ENCODE data around the gene ACSL6. TPM values are rescaled to one million over a fixed set of nuclear protein-coding genes. Genes with fewer than 3 reads are reported as not detected.

The ACSL6 gene, protein sequence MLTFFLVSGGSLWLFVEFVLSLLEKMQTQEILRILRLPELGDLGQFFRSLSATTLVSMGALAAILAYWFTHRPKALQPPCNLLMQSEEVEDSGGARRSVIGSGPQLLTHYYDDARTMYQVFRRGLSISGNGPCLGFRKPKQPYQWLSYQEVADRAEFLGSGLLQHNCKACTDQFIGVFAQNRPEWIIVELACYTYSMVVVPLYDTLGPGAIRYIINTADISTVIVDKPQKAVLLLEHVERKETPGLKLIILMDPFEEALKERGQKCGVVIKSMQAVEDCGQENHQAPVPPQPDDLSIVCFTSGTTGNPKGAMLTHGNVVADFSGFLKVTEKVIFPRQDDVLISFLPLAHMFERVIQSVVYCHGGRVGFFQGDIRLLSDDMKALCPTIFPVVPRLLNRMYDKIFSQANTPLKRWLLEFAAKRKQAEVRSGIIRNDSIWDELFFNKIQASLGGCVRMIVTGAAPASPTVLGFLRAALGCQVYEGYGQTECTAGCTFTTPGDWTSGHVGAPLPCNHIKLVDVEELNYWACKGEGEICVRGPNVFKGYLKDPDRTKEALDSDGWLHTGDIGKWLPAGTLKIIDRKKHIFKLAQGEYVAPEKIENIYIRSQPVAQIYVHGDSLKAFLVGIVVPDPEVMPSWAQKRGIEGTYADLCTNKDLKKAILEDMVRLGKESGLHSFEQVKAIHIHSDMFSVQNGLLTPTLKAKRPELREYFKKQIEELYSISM
- total RNA-seq (2014; rRNA removed; shearing (Covaris generic)) = 0.28 and 0.85 TPM in 2 replicates

DNA sequence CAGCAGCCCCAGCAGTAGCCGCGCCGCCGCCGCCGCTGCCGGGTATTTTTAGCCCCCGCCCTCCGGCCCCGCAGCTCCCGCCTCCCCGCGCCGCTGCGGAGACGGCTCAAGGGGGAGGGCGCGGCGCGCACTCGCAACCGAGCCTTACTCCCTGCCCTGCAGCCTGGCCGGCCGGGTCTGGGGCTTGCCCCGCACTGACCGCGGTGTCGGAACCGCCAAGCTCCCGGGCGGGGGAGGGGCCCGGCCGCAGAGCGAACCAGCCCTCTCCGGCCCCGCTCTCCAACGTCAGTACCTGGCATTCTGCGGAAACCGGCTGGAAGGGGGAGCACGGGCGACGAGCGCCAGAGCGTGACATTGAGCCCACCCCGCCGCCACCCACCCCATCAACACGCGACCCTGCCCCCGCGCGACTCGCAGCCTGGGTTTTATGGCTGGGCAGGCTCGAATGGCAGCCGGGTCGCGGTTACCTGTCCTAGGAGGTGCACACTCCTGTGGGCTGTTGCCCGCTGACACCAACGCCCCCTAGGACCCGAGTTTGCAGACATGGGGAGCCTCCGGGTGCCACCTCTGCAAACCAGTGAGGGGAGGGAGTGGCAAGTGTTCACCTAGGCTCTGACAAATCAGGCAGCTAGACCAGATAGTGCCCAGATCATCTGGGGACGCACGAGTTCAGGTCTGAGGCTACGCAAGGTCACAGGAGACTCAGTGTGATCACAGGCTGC, at the start of gene ACSL6:
Gene ACSL6 (minus strand): TSS at position 37 of the 722 bp plus-strand sequence. CDS start 105 bp downstream, outside the sequence.
- peaks cover 30% of the 10 kb centered on the region for H3K27me3 ChIP-seq (ENCODE audit: control insufficient read depth, insufficient read depth, low read length)
- no peaks in the 10 kb centered on the region for H3K36me3 ChIP-seq (replicated peaks; ENCODE audit: control insufficient read depth, insufficient read depth, low read length)
- peak; percentile 88 for DNase-seq
- H3K4me3 ChIP-seq (ENCODE audit: insufficient read depth, low read depth, low read length) = peak within 1 kb of the TSS; percentile 55

DNA sequence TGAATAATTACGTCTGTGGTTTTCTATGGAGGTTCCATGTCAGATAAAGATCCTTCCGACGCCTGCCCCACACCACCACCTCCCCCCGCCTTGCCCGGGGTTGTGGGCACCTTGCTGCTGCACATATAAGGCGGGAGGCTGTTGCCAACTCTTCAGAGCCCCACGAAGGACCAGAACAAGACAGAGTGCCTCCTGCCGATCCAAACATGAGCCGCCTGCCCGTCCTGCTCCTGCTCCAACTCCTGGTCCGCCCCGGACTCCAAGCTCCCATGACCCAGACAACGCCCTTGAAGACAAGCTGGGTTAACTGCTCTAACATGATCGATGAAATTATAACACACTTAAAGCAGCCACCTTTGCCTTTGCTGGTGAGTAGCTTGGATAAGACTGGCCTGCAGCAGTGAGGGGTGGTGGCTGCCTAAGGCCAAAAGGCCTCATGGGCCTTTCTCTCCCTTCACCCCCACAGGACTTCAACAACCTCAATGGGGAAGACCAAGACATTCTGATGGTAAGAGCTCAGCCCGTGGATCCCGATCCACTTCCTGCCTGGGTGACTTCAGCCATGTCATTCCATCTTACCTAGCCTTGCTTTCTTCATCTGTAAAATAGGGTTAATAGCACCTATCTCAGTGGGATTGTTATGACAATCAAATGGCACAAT, 49.2 kb upstream of the ACSL6 start, which contains the start of gene IL3:
Gene IL3 (plus strand): TSS at position 155 of the 661 bp plus-strand sequence. CDS start 52 bp downstream, at position 207.
- Histone ChIP-seq H3K4me3 (ENCODE audit: insufficient read depth, low read depth, low read length) (no peak within 1 kb of the TSS), H3K36me3 (replicated peaks; ENCODE audit: control insufficient read depth, insufficient read depth, low read length) (no peaks in the 10 kb centered on the region), H3K27me3 (ENCODE audit: control insufficient read depth, insufficient read depth, low read length) (no peaks in the 10 kb centered on the region)
- DNase-seq = no peak

DNA sequence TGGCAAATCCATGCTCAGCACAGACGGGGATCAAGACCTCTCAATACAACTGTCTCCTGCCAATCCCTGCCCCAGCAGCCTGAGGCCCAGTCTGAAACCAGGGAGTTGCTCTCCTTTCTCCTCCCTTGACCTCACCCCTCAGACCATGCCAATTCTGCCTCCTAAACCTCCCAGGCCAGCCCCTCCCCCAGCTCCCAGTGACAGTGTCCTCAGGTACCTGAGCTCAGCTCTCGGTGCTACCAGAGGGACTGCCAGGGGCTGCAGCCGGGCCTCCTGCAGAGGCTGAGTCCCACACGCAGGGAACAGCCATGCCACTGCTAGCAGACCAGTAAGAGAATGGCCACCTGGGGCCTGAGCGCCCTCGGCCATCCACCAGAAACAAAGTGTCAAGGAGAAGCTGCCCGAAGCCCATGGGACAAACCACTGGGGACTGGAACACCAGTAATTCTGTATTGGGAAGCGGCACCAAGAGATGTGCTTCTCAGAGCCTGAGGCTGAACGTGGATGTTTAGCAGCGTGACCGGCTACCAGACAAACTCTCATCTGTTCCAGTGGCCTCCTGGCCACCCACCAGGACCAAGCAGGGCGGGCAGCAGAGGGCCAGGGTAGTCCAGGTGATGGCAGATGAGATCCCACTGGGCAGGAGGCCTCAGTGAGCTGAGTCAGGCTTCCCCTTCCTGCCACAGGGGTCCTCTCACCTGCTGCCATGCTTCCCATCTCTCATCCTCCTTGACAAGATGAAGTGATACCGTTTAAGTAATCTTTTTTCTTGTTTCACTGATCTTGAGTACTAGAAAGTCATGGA, 48.4 kb upstream of the ACSL6 start:
- DNase-seq = peak; percentile 33
- Histone ChIP-seq H3K4me3 (ENCODE audit: insufficient read depth, low read depth, low read length) (no peak overlapping the region), H3K36me3 (replicated peaks; ENCODE audit: control insufficient read depth, insufficient read depth, low read length) (no peaks in the 10 kb centered on the region), H3K27me3 (ENCODE audit: control insufficient read depth, insufficient read depth, low read length) (no peaks in the 10 kb centered on the region)

DNA sequence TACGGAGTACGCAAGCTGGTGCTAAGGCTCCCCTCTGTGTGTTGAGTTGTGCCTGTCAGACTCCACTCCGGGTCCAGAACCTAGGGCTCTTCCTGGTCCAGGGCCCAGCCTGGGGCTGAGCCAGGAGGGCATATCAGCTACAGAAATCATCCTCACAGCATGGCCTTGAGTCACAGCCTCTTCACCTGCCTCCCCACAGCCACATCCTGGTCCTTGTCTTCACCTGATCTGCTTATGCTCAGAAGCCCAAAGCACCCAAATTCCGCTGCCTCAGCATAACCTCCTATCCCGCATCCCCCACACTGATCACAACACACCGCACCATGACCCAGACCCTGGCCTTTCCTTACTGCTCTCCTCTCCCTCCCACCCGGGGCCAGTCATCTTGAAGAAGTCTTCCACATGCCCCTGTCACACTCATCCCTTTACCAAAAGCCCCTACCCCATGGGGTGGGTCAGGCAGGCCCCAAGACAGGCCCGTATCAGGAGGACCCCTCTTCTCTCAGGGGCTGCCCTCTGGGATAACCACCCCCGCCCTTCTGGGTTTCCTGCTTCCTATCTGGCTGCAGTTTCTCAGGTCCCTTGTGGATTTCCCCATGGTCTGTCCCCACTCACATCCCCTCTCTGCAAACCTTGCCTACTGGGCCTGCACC, 47.7 kb upstream of the ACSL6 start:
- no peaks in the 10 kb centered on the region for H3K36me3 ChIP-seq (replicated peaks; ENCODE audit: control insufficient read depth, insufficient read depth, low read length)
- peak; percentile 32 for DNase-seq
- no peak overlapping the region for H3K4me3 ChIP-seq (ENCODE audit: insufficient read depth, low read depth, low read length)
- no peaks in the 10 kb centered on the region for H3K27me3 ChIP-seq (ENCODE audit: control insufficient read depth, insufficient read depth, low read length)

DNA sequence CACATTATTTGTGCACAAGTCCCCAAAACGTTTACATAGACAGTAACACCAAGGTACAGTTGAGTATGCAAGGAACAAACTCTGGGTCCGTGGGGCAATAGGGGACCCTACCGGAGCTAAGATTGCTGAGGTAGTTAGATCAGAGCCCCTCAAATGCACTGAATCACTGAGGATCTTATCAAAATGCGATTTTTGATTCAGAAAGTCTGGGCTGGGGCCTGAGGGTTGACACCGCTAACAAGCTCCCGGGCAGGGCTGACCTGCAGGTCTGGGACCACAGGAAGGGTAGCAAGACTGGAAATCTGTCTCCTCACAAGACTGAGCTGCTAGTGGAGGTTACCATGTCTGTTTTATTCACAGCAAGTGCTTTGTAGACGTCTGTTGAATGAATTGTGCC, 47.2 kb upstream of the ACSL6 start:
- Histone ChIP-seq H3K4me3 (ENCODE audit: insufficient read depth, low read depth, low read length) (no peak overlapping the region), H3K27me3 (ENCODE audit: control insufficient read depth, insufficient read depth, low read length) (no peaks in the 10 kb centered on the region), H3K36me3 (replicated peaks; ENCODE audit: control insufficient read depth, insufficient read depth, low read length) (no peaks in the 10 kb centered on the region)
- peak; percentile 14 for DNase-seq

DNA sequence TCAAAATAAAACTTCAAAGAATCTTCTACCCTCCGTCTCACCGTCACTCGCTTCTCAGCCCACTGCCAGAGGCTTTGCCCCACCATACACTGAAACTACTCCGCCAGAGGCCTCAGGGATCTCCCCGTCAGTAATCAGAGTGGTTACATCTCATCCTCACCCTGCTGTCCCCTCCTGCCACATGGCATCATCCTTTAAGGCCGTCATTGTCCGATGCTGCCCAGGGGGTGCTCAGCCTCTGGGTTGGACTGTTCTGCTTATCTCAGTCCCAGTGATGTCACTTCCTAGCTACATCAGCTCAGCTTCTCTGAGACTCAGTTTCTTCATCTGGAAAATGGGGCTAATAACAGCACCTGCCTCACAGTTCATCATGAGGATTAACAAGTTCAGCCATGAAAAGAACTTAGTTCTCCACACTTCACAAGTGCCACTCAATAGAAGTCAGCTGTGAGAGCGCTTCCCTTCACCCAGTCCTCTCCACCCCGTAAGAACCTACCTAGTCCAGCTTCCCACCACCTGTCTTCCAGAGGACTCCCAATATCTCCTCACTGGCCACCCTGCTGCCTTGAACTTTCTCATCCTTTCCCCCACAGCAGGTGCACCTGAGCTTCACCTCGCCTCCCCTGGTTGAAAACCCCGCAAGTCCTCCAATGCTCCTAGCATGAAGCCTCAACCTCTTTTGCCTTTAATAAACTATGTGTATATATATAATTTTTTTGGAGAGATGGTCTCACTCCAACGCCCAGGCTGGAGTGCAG, 46.2 kb upstream of the ACSL6 start:
- Histone ChIP-seq H3K36me3 (replicated peaks; ENCODE audit: control insufficient read depth, insufficient read depth, low read length) (no peaks in the 10 kb centered on the region), H3K27me3 (ENCODE audit: control insufficient read depth, insufficient read depth, low read length) (no peaks in the 10 kb centered on the region), H3K4me3 (ENCODE audit: insufficient read depth, low read depth, low read length) (no peak overlapping the region)
- DNase-seq = peak; percentile 19

DNA sequence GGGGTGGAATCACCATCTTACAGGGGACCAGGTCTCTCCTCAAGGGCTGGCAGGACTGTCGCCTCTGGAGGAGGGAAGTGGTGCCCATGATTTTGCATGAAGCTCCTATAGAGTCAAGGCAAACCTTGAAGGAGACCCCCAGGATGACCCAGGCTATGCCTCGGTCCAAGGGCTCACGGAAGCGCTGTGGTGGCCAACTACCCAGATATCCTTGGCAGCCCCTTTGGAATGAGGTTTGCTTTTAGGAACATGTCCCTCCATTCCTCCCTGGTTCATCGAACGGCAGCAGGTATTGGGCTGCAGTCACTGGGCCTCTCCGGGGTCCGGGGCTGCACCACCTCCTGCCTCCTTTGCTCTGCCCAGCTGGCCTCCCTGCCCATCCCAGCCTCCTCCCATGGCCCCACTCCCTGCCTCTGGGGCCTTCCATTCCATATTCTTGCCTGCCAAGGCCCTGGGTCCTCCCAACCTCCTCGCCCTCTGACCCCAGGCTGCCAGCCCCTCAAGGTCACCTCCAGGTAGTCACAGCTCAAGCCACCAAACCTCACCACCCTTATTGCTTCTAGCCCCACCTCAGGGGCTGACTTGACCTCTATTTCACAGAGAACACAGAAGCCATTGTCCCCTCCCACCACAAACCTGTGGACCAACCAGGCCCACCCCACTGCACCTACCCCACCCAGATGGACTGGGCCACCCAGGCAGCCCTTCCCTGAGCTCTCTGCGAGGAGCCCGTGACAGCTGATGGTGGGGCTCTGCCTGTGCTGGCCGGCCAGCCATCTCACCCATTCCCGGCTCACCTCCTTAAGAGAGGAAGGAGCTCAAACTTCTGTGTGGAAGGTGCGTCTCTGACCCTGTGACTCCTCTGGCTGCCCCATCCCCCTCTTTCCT, 45.4 kb upstream of the ACSL6 start:
- H3K27me3 ChIP-seq (ENCODE audit: control insufficient read depth, insufficient read depth, low read length) = no peaks in the 10 kb centered on the region
- no peak overlapping the region for H3K4me3 ChIP-seq (ENCODE audit: insufficient read depth, low read depth, low read length)
- peak; percentile 38 for DNase-seq
- H3K36me3 ChIP-seq (replicated peaks; ENCODE audit: control insufficient read depth, insufficient read depth, low read length) = no peaks in the 10 kb centered on the region

DNA sequence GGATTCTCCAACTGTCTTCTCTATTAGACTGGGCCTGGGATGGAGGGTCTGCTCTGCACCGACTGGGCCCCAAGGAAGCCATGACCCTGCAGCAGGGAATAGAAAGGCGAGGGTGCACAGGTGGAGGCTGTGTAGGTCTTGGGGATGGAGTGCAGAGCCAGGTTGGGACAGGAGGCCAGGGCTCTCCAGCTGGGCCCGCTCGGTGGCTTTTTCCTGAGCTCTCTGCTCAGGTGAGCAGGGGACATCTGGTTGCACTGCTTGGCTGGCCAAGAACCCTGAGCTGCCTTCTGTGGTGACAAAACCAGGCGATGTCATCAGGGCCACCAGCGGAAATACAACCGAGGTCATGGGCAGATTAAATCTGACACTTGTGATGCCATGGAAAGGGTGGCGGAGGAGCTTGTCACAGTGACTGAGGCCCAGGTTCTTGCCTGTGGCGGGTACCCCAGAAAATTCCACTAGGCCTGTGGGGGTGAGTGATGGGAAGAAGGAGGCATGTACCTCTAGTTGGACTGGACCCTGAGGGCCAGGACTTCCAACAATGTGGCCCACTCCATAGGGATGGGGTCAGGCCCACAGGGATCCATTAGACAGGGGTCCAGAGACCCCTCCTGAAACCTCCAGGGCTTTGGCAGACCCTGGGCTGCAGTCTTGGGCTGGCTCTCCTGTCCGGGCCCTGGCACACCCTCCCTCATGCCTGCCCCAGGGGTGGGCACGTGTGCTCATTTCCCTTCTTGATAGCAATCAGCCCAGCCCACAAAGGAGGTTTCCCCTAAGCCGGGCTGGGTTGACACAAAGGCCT, 44.6 kb upstream of the ACSL6 start:
- no peaks in the 10 kb centered on the region for H3K27me3 ChIP-seq (ENCODE audit: control insufficient read depth, insufficient read depth, low read length)
- peak; percentile 16 for DNase-seq
- no peak overlapping the region for H3K4me3 ChIP-seq (ENCODE audit: insufficient read depth, low read depth, low read length)
- no peaks in the 10 kb centered on the region for H3K36me3 ChIP-seq (replicated peaks; ENCODE audit: control insufficient read depth, insufficient read depth, low read length)

DNA sequence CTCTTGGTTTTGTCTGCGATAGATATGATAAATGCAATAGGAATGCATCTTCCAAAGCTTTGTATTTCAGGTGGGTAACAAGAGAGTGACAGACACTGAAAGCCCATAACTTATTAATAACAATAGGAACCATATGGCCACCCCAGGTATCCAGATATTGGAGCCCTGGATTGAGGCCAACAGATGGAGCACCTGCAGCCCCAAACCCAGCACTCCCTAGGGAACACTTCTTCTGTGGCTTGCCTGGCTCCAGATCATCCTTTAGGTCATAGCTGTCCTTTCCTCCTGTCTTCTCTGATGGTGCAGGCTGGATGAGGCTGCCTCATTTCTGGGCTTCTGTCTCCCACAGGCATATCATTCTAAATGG, 44.0 kb upstream of the ACSL6 start:
- Histone ChIP-seq H3K36me3 (replicated peaks; ENCODE audit: control insufficient read depth, insufficient read depth, low read length) (no peaks in the 10 kb centered on the region), H3K27me3 (ENCODE audit: control insufficient read depth, insufficient read depth, low read length) (no peaks in the 10 kb centered on the region), H3K4me3 (ENCODE audit: insufficient read depth, low read depth, low read length) (no peak overlapping the region)
- no peak for DNase-seq

DNA sequence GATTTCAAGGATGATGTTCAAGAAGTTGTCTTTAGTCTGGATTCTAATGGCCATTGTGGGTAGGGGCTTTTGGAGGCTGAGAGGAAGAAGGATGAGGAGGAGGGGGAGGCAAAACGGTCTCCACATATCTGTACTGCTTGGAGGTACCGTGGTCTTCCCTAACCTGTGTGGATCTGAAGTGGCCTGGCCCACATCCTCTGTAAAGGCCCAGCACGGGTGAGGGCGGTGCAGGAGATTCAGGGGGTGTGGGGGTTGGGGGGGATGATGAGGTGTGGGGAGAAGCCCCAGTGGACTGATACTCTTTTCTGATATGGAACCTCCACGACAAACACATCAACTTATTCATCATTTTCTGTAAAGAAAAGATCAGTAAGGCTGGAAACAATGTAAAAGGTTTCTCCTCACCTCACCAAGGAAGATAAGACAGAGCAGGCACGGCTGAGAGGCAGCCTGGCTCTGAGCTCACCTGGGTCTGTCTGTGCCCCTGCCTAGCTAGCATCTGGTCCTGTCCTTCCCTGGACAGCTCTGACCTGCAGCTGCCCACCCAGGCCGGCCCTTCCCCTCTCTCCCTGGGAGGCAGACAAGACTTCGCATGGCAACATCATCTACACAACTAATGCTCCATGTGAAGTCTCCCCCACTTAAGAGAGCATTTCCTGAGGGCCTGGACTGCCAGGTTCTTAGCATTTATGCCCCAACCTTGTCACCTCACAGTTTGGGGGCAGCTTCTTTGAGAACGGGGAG, 43.4 kb upstream of the ACSL6 start:
- Histone ChIP-seq H3K27me3 (ENCODE audit: control insufficient read depth, insufficient read depth, low read length) (no peaks in the 10 kb centered on the region), H3K4me3 (ENCODE audit: insufficient read depth, low read depth, low read length) (no peak overlapping the region), H3K36me3 (replicated peaks; ENCODE audit: control insufficient read depth, insufficient read depth, low read length) (no peaks in the 10 kb centered on the region)
- peak; percentile 19 for DNase-seq
